Mononuclear cell (primary cell): Measurements from ENCODE around the gene PODXL2. TPM values are rescaled to one million over a fixed set of nuclear protein-coding genes. Genes with fewer than 3 reads are reported as not detected.

Source experiments
- H3K27me3 ChIP-seq: 2 replicates; pipeline ENCODE4 v1.6.0; 2011; ENCODE audit warnings: low read length, control low read depth; ENCODE audit not compliant: insufficient read depth
- H3K4me1 ChIP-seq: 2 replicates; pipeline ENCODE4 v1.5.1; 2011; ENCODE audit warnings: mild to moderate bottlenecking, low read length, control low read depth; ENCODE audit not compliant: insufficient read depth
- H3K4me3 ChIP-seq: 2 replicates; pipeline ENCODE4 v1.5.1; 2011; ENCODE audit warnings: mild to moderate bottlenecking, low read length, moderate library complexity
- H3K9me3 ChIP-seq: 2 replicates; pipeline ENCODE4 v1.5.1; 2011; ENCODE audit warnings: low read depth, mild to moderate bottlenecking, control low read depth, low read length
- total RNA-seq: library from RNA; depleted of rRNA; stranded (reverse); fragments of >200 nt; gene quantifications from one replicate; pipeline ENCODE4 v1.2.3, GENCODE V29; 2012

The PODXL2 gene
- total RNA-seq, 1 donor: 1.9 TPM

DNA sequence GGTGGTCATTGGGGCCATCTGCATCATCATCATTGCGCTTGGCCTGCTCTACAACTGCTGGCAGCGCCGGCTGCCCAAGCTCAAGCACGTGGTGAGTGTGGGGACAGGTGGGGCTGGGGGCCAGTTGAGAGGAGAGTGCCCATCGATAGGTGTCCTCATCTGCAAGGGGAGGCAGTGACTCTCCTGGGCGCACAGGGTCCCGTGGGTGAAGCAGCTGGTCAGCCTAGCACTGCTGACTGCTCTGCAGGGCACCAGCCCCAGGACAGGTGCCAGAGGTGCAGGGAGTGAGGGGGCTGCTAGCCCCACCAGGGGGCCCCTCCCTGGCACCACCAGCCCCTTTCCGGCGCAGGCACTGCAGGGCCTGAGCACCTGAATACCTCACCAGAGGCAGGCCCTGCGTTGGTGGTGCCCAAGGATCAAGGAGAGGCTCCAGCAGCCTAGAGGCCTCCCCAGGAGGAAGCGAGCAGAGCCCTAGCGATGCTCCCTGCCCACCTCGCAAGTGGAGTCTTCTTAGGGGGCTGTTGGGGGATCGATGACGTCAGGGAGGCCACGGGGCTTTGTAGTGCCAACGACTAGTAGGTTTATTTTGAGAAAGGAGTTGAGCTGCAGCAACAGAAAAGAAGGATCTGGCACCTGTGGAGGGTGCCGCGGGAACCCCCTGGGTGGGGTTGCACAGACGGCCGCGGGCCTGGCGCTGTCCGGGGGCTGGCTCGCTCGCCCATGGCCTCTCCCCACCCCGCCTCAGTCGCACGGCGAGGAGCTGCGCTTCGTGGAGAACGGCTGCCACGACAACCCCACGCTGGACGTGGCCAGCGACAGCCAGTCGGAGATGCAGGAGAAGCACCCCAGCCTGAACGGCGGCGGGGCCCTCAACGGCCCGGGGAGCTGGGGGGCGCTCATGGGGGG lies 42.8 kb downstream of the PODXL2 start:
- peaks cover 43% of the 10 kb centered on the region for H3K4me1 ChIP-seq

DNA sequence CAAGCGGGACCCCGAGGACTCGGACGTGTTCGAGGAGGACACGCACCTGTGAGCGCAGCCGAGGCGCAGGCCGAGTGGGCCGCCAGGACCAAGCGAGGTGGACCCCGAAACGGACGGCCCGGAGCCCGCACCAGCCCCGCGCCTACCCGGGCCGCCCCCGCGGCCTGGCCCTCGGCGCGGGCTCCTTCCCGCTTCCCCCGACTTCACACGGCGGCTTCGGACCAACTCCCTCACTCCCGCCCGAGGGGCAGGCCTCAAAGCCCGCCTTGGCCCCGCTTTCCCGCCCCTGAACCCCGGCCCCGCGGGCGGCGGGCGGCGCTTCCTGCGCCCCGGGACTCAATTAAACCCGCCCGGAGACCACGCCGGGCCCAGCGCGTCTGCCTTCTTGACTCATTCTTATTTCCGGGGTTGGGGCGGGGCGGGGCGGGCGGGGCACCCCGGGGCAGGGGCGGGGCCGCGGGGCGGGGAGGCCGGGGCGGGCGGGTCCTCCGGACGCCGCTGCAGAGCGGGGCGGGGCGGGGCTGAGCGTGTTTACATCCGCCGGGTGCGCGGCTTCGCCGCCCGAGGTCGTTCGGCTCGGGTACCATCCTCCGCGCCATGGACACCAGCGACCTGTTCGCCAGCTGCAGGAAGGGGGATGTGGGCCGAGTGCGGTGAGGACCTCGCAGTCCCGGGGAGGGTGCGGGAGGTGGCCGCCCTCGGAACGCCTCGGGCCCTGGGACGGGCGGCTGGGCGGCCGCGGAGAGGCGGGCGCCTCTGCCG lies 43.6 kb downstream of the PODXL2 start, which contains the start of gene ABTB1:
Gene ABTB1 (plus strand): TSS at position 524 of the 762 bp plus-strand sequence. CDS start 74 bp downstream, at position 598.
- peaks cover 52% of the 10 kb centered on the region for H3K4me1 ChIP-seq
- peak within 1 kb of the TSS; percentile 82 for H3K4me3 ChIP-seq
- no peaks in the 10 kb centered on the region for H3K27me3 ChIP-seq
- no peaks in the 10 kb centered on the region for H3K9me3 ChIP-seq

More for the DNA sequence above, 42.8 kb downstream of the PODXL2 start:
- Histone ChIP-seq H3K27me3 (no peaks in the 10 kb centered on the region), H3K4me3 (peak overlapping the region; percentile 70), H3K9me3 (no peaks in the 10 kb centered on the region)

DNA sequence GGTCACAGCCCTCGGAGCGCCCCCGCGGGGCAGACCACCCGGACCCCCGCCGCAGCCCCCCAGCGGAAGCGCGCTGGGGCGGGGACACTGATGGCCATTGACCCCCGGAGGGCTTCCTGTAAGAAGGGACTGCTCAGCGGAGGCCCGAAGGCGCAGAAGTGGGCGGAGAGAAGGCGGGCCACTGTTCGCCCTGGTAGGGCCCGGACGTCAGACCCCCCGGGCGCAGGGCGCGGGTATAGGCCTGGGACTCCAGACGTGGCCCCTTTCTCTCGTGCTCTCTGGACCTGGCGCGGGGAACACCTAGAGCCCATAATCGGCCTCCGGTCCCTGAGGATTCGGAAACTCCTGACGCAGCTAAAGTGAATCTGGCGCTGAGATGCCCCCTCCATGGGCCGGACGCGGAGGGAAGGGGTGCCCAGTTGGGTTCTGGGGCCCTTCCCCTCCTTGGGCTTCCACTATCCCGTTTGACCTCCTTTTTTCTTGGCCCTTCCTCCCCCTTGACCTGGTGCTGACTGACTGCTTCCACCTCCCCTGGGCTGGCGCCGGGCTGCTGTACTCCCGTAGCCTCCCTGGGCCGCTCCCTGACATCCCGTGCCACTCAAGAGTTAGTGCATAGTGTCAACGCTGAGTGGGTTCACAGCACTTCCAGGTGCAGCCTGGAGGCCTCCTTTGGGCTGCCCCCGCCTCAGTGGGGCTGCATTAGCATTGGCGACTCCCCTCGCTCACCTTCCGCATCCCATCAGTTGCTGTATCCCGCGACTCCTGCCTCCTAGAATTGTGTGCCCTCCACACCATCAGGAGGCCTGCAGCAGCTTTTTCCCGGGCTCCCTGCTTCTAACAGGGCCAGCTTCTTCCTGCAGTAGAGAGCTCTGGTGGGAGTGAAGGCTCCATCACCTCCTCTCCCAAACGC lies 44.5 kb downstream of the PODXL2 start:
- Histone ChIP-seq H3K4me1 (peaks cover 60% of the 10 kb centered on the region), H3K4me3 (peak overlapping the region; percentile 82), H3K9me3 (no peaks in the 10 kb centered on the region), H3K27me3 (no peaks in the 10 kb centered on the region)

GRCh38 chr3:127674101-127674721 lies 45.2 kb downstream of the PODXL2 start:
- Histone ChIP-seq H3K9me3 (no peaks in the 10 kb centered on the region), H3K4me1 (peaks cover 68% of the 10 kb centered on the region), H3K4me3 (peak overlapping the region; percentile 82), H3K27me3 (no peaks in the 10 kb centered on the region)

- H3K4me1 ChIP-seq: peaks cover 74% of the 10 kb centered on the region
- H3K27me3 ChIP-seq: no peaks in the 10 kb centered on the region
- H3K4me3 ChIP-seq: no peak overlapping the region
- no peaks in the 10 kb centered on the region for H3K9me3 ChIP-seq
Observed at GRCh38 chr3:127674790-127675189, 45.8 kb downstream of the PODXL2 start.

- H3K4me3 ChIP-seq: no peak overlapping the region
- no peaks in the 10 kb centered on the region for H3K9me3 ChIP-seq
- H3K27me3 ChIP-seq: no peaks in the 10 kb centered on the region
- peaks cover 77% of the 10 kb centered on the region for H3K4me1 ChIP-seq
Observed at GRCh38 chr3:127675651-127676391, 46.8 kb downstream of the PODXL2 start.

- Histone ChIP-seq H3K4me1 (peaks cover 76% of the 10 kb centered on the region), H3K27me3 (no peaks in the 10 kb centered on the region), H3K4me3 (no peak overlapping the region), H3K9me3 (no peaks in the 10 kb centered on the region)
Observed at GRCh38 chr3:127676456-127676855, 47.5 kb downstream of the PODXL2 start.

DNA sequence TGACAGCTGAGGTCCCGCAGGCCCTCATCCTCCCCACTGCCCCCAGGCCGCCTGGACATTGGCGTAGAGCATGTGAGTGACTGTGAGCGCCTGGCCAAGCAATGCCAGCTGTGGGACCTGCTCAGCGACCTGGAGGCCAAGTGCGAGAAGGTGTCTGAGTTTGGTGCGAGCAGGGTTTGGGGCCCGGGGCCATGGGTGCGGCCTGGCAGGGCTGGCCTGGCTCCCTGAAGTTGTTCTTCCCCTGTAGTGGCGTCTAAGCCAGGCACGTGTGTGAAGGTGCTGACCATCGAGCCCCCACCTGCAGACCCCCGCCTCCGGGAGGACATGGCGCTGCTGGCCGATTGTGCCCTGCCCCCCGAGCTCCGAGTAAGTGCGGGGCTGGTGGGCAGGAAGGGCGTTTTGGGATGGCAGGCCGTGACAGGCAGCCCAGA lies 48.0 kb downstream of the PODXL2 start:
- Histone ChIP-seq H3K4me1 (peaks cover 72% of the 10 kb centered on the region), H3K4me3 (no peak overlapping the region), H3K9me3 (no peaks in the 10 kb centered on the region), H3K27me3 (no peaks in the 10 kb centered on the region)

GRCh38 chr3:127677541-127678314 lies 48.7 kb downstream of the PODXL2 start:
- no peak overlapping the region for H3K4me3 ChIP-seq
- no peaks in the 10 kb centered on the region for H3K9me3 ChIP-seq
- peaks cover 70% of the 10 kb centered on the region for H3K4me1 ChIP-seq
- no peaks in the 10 kb centered on the region for H3K27me3 ChIP-seq

DNA sequence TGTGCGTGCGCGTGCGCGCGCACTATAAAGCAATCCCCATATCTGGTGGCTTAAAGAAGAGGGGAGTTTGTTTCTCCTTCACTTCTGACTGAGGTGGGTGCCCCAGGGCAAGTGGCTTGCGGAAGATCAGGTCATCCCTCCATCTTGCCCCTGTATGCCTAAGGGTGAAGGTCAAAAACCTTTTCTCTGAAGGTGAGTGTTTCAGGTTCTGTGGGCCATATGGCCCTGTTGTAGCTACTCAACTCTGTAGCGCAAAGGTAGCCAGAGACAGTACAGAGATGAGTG lies 49.3 kb downstream of the PODXL2 start:
- H3K4me1 ChIP-seq: peaks cover 75% of the 10 kb centered on the region
- H3K4me3 ChIP-seq: no peak overlapping the region
- no peaks in the 10 kb centered on the region for H3K27me3 ChIP-seq

DNA sequence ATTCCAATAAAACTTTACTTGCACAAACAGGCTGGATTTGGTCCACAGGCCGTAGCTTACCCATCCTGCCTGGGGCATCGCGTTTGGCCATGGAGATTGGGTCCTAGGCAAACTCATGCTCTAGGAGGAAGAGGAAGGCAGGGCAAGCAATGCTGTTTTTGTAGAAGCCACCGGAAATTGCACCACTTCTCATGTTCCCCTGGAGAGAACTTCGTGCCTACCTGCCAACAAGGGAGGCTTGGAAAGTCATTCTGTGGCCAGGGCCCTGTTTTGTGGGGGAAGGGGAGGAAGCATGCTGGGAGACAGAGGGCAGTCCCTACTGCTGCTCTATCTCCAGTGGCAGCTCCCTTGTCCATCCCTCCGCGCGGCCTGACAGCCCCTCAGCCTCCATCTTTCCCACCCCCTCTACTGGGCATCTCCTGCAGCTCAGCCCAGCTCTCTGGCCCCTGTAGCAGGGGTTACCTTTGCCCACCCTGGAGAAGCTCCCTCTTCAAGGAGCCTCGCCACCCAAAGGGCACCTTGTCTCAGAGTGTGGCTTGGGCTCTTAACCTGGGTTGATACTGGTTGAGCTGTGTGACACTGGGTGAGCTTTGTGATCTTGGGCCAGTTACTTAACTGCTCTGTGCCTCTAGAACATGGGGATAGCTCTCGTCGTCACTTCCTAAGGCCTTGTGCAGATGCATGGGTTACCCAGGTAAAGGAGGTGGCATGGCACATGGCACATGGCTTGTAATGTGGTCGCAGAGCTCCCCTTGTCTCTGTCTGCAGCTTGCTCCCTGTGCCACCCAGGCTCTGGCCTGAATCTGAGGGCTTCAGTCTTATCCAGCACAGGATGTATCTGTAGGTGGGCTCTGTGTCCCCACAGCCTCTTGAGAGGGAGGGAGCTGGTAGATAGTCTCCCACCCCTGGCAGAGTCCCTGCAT lies 49.9 kb downstream of the PODXL2 start:
- Histone ChIP-seq H3K4me3 (no peak overlapping the region), H3K9me3 (no peaks in the 10 kb centered on the region), H3K4me1 (peaks cover 75% of the 10 kb centered on the region), H3K27me3 (no peaks in the 10 kb centered on the region)

More for the DNA sequence above, 49.3 kb downstream of the PODXL2 start:
- H3K9me3 ChIP-seq: no peaks in the 10 kb centered on the region

DNA sequence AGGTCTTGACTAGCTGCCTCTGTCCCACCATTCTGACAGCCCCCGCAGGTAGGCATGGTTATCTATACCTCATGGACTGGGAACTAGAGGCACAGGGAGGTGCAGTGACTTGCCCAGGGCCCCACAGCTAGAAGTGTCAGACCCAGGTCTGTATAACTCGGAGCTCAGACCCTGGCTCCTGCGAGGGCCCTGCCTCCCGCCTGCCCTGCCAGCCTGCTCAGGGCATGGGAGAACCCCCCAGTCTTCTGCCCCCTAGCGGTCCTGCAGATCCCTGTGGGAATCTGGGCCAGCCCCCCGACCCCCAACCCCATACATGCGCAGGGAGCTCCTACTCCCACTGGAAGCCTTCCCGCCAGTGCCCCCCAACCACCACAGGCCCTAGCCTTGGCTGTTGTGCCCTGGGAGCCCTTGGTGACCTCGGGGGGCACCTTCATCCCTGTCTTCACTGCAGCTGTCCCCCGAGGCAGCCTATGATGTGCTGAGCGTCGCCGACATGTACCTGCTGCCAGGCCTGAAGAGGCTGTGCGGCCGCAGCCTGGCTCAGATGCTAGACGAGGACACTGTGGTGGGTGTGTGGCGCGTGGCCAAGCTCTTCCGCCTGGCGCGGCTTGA lies 50.7 kb downstream of the PODXL2 start:
- no peaks in the 10 kb centered on the region for H3K27me3 ChIP-seq
- H3K9me3 ChIP-seq: no peaks in the 10 kb centered on the region
- peaks cover 72% of the 10 kb centered on the region for H3K4me1 ChIP-seq
- H3K4me3 ChIP-seq: no peak overlapping the region
